Bladder microvascular endothelial cell (primary cell): Measurements from ENCODE around the gene BTF3L4. TPM values are rescaled to one million over a fixed set of nuclear protein-coding genes. Genes with fewer than 3 reads are reported as not detected.

ENCODE experiments used
- total RNA-seq: library from RNA; depleted of rRNA; stranded (reverse); fragments of >200 nt; gene quantifications from 2 replicates; pipeline ENCODE4 v1.2.3, GENCODE V29; 2014

Gene BTF3L4
- total RNA-seq = 24.3 and 24.6 TPM in 2 replicates

GRCh38 chr1:52056163-52056936 lies at the start of gene BTF3L4:
TSS of gene BTF3L4 (plus strand) at chr1:52056295. CDS start at chr1:52059848, 3,553 bp downstream.

GRCh38 chr1:52033190-52034049 lies 22.7 kb upstream of the BTF3L4 start, which contains the start of gene KTI12:
TSS of gene KTI12 (minus strand) at chr1:52033810. CDS start at chr1:52033761, 49 bp downstream.

GRCh38 chr1:52055066-52055865 lies 829 bp upstream of the BTF3L4 start, which contains the start of gene TXNDC12:
TSS of gene TXNDC12 (minus strand) at chr1:52055191. CDS start at chr1:52055096, 95 bp downstream.

Other genes with a start within 250 kb of the BTF3L4 start
- 35.6 and 73.8 TPM in 2 replicates for gene NRDC, start 177.6 kb upstream of the BTF3L4 start, total RNA-seq
- gene RAB3B, start 65.6 kb upstream of the BTF3L4 start, total RNA-seq = 0.32 and 5.4 TPM in 2 replicates
- gene KTI12, start 22.5 kb upstream of the BTF3L4 start, total RNA-seq = 6.8 and 9.9 TPM in 2 replicates
- 12.0 and 17.6 TPM in 2 replicates for gene TXNDC12, start 1.1 kb upstream of the BTF3L4 start, total RNA-seq
- gene ZFYVE9, start 85.8 kb downstream of the BTF3L4 start, total RNA-seq = 16.8 and 39.2 TPM in 2 replicates